ENCODE data around the gene CIT.

GRCh38 chr12:119869720-119870119 is 7.4 kb downstream of the CIT start:
- no peak for TF ChIP-seq TRIM28 (IDR thresholded peaks at IDR 0.05; ENCODE audit: borderline replicate concordance, low read length)
- TF ChIP-seq ZNF324 (tag by site-specific recombination; IDR thresholded peaks at IDR 0.05): no peak
- TF ChIP-seq ZNF692 (tag by site-specific recombination; IDR thresholded peaks at IDR 0.05): no peak
- no peak for TF ChIP-seq MEIS1 (CRISPR knock-in tag; IDR thresholded peaks at IDR 0.05; ENCODE audit: borderline replicate concordance)
- no peak for TF ChIP-seq REST (tag by site-specific recombination; IDR thresholded peaks at IDR 0.05)
- TF ChIP-seq CTCF (tag by site-specific recombination; IDR thresholded peaks at IDR 0.05): no peak
- no peak for TF ChIP-seq KLF10 (tag by site-specific recombination; IDR thresholded peaks at IDR 0.05)
- no peak for TF ChIP-seq ZBTB49 (tag by site-specific recombination; IDR thresholded peaks at IDR 0.05; ENCODE audit: low read depth)
- TF ChIP-seq ZNF157 (tag by site-specific recombination; IDR thresholded peaks at IDR 0.05): no peak
- no peak for TF ChIP-seq ZNF626 (tag by site-specific recombination; IDR thresholded peaks at IDR 0.05)
- TF ChIP-seq YY1 (tag by site-specific recombination; IDR thresholded peaks at IDR 0.05): no peak
- TF ChIP-seq ZNF132 (tag by site-specific recombination; IDR thresholded peaks at IDR 0.05; ENCODE audit: borderline replicate concordance): no peak
- TF ChIP-seq ZNF248 (tag by site-specific recombination; IDR thresholded peaks at IDR 0.05): no peak
- no peak for TF ChIP-seq ZBTB20 (tag by site-specific recombination; IDR thresholded peaks at IDR 0.05)
